Activated CD4-positive, alpha-beta T cell treated with anti-CD3 and anti-CD28 coated beads, Interleukin-2, amount 50 U/mL, for 48 hours (primary cell): Measurements from ENCODE around the gene EFEMP2.

Experiments
- DNase-seq, 2 experiments: peaks; one replicate each; pipeline ENCODE4 v3.0.0-alpha.2; 2020

The EFEMP2 gene

DNA sequence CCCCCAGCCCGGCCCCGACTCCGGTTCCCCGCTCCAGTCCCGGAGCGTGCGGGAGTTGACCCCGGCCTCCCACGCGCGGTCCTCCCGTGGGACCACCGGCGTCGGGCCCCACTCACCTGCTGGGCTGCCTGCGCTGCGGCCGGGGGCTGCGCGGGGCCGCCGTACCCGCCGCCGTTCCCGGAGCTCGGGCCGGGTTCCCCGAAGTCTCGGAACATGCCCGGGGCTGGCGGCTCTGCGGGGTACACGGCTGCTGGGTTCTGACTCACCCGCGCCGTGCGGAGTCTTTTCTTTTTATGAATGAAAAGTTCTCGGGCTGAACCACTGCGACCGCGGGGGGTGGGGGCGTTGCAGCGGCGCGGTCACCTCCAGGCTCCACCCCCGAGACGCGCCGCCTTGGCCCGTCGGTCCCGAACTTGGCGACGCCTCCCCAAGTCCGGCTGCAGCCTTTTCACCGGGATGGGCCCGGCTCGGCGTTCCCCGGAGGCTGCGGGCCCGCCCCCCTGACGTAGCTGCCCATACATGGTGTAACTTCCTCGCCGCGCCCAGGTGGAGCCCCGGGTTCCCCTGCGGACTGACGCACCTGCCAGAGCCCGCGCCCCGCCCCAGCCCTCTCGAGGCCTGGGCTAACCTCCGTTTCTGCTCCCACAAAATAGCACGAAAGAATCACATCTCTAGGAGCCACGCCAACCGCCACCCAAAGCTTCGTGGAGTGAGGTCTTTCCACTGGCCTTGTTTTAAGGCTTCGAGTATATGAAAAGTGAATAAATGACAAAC lies 27.7 kb upstream of the EFEMP2 start, which contains the start of gene FOSL1:
TSS of gene FOSL1 (minus strand) at position 264 of the 774 bp plus-strand sequence. CDS start at position 215, 49 bp downstream.
- DNase-seq, result peak; percentile 96 to 97

DNA sequence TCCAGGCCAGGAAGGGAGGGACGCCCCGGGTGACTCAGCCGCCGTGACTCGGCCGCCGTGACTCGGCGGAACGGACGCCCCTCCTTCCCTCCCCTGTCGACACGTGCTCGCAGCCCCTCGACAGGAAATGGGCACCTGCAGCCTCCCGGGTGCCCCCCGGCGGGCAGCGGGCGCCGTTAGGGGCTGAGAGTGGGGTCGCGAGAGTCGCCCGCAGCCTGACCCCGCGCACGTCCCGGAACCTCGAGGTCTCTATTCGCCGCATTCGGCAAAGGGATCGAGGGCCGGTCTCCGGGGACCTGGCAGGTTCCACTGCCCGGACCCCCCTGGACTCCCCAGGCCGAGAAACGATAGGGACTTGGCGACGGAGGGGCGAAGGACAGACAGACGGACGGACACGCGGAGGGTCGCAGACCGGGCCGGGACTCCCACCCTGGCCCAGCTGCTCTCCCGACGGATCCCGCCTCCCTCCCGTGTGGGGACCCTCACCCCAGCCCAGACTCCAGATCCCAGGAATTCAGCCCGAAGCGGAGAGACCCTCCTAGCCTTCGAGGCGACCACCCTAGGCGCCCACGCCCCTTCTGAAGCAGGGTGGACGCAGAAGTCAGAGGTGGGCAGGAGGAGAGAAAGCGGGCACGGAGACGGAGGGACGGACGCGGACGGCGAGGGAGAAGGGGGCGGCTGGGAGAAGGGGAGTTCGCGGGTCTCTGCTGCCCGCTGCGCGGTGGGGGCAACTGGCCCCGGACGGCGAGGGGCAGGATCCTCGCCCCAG lies 26.9 kb upstream of the EFEMP2 start:
- DNase-seq, result peak; percentile 80 to 86

DNA sequence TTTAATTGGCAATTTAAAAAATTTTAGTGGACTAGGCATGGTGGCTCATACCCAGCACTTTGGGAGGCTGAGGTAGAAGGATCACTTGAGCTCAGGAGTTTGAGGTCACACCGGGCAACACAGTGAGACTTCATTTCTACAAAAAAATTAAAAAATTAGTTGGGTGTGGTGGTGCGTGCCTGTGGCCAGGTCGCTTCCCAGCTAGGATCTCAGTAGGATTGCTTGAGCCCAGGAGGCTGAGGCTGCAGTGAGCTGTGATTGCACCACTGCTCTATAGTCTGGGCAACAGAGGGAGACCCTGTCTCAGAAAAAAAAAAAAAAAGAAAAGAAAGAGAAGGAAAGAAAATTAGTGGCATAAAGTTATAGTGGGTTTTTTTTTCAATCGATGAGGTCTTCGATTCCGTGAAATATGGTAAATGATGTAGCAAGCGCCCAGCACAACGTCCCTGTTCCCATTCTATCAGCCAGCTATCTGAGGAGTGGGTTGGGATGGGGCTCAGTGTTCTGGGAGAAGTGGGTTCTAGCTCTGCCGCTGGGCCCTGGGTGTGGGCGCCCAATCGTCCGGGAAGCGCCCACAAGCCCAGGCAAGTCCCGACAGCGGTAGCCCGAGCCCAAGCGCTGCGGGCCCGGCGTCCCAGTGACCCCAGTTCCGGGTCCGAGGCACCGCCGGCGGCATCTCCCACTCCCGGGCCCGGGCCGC lies 26.2 kb upstream of the EFEMP2 start:
- no peak for DNase-seq

DNA sequence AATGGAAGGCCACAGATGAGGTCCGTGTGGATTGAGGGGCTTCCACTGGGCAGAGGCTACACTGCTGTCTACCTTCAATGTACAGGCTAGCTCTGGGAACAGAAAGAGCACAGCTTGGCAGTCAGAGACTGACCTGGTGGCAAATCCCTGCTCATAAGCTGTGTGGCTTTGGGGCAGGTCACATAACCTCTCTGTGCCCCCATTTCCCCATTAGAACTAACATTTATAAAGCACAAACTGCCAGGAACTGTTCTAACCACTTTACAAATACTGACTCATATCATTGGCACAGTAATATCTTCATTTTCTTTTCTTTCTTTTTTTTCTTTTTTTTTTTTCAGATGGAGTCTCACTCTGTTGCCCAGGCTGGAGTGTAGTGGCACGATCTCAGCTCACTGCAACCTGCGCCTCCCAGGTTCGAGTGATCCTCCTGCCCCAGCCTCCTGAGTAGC lies 24.4 kb upstream of the EFEMP2 start:
- DNase-seq, result no peak

DNA sequence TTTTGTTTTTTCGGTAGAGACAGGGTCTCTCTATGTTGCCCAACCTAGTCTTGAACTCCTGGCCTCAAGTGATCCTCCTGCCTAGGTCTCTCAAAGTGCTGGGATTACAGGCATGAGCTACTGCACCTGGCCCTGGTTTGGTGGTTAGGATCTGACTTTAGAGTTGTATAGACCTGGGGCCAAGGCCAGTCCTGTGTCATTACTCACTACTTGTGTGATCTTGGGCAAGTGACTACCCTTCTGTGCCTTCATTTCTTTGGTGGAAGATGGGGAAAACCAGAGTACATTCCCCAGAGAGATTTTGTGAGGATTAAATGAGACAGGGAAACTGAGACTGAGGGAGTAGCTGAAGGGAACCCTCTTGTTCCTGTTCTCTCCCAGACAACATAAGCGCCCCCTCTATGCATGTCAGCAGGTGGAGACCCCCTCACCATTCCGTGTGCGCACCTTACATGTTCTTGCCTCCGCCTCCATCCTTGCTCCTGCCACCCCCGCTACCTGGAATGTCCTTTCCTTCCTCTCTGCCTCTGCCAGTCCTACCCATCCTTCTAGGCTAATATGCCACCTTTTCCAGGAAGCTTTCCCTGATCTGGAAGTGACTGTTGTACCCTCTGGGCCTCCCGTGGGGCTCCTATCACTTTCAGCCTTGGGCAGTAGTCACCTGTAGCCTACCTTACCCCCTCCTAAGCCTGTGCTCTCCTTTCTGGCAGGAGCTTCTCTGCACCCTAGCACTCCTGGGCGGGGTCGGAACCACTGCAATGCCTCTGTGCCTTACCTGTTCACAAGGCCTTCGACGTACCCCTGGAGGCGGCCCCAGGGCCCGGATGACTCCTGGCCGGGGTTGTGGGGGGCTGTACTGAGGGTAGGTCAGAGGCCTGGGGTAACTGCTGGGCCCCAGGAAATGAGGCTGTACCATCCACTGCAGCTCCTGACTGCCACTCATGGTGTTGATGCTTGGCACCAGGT lies 23.7 kb upstream of the EFEMP2 start:
- DNase-seq, result no peak

DNA sequence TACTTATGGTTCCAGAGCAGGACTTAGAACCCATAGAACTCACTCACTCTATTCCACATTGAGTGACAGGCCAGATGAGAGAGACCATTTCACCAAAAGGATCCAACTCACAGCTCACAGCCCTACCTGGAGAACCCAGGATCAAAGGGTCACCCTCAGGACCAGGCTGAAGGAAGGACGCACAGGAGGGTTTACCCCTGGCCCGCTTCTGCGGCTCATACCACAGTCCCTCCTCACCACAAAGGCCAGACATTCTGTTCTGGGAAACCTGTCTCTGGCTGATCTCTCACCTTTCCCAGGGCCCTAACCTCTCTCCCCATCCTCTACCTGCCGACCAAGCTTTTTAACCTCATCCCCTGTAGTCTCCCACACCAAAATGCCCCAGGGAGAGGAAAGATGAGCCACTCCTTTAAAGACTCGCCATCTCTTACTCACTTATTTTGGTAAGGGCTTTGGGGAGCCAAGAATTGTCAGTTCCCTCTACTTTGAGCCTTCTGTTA lies 22.9 kb upstream of the EFEMP2 start:
- DNase-seq, result no peak

DNA sequence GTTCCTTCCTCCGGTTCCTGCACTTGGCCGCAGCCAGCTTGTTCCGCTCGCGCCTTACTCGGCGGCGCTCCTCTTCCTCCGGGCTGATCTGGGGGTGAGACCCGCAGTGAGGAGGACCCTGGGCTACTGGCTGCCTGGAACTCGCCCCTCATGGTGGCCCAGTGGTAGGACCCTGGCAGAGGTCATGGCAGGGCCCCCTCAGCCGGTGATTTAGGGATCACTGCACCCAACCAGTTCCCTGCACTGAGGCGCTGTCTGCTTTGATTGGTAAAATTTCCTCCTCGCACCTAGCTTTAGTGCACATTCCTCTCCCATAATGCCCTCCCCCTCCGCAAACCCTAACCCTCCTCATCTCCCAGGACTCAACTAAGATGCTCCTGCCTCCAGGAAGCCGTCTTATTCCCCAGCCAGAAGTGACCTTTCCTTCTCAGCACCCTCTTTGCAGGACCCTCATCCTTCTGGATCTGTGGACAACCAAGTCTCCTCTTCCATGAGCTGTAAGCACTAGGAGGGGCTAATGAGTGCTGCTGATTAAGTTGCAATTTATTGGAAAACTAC lies 21.5 kb upstream of the EFEMP2 start:
- DNase-seq, result peak; percentile 45 to 52

DNA sequence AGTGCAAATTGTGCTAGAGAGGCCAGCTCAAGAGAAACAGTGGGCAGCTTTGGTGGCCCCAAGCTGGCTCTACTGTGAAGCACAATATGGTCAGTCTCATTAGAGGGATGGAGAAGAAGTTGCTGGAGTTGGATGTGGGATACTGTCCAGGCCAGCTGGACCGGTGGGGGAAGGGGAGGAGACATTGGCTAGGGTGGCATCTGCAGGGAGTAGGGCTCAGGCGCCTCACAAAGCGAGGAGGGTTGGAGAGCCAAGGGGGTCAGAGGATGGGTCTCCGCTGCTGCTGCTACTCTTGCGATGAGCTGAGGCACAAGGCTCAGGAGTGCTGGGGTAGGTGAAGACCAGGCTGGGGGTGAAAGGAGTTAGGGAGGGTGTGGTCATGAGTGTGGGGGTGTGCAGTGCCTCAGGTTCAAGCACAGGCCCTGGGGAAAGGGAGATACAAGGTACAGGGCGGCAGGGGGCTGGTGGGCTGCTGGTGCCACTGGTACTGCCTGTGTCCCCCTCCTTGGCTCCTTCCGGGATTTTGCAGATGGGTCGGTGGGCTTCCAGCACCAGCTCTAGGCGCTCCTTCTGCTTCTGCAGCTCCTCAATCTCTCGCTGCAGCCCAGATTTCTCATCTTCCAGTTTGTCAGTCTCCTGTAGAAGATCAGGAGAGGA lies 20.2 kb upstream of the EFEMP2 start:
- DNase-seq, result no peak

DNA sequence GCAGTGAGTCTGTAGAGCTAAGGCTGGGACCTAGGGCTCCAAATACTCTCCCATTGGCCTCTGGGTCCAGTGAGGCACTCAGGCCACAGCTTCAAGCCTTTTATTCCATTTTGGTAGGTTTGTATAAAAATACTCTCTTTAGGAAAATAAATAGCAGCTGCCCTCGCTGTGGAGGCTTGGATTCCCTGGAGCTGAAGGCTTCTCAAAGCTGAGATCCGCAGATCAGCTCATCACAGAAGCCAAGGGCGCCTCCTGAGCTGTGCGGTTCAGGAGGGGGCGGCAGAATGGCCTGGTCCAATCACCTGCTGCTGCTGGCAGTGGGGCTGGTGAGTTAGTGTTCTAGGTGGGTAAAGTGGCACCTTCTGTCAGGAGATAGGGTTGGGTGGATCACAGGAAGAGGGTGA lies 19.5 kb upstream of the EFEMP2 start:
- DNase-seq, result peak; percentile 53 to 59

DNA sequence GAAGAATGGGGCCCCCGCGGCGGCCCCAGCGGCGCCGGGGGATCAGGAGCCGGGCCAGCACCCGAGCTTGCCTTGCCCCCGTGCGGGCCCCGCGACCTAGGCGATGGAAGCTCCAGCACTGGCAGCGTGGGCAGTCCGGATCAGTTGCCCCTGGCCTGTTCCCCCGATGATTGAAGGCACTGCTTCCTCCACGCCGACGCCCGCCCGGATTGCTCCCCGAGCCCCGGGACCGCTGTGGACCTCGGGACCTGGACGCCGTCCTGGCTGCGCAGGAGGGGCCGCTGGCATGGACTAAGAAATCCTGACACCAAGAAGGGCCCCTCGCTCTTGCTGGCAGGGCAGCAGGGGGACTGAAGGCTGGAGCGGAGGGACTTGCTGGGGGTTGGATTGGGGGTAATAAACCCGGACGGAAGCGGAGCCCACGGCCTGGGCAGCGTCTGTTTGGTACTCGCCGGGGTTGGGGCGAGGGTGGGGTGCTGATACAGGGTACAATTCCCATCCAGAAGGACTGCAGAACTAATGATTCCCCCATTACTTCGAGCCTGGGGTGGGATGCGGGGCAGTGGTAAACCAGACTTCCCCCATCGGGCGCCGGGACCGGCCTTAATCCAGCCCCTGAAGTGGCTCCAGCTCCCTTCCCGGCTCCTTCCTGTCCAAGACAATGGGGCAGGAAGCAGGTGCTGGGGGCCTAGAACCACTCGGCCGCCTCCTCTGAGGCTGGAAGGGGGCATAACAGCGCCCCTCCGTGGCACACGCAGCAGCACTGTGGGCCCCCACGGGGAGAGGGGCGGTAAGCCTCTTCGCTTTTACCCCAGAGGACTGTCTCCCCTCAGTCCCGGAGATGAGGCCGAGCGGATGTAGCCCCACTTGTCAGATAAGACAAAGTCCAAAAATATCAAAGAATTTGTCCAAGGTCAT lies 18.9 kb upstream of the EFEMP2 start:
- peak; percentile 52 to 57 for DNase-seq

DNA sequence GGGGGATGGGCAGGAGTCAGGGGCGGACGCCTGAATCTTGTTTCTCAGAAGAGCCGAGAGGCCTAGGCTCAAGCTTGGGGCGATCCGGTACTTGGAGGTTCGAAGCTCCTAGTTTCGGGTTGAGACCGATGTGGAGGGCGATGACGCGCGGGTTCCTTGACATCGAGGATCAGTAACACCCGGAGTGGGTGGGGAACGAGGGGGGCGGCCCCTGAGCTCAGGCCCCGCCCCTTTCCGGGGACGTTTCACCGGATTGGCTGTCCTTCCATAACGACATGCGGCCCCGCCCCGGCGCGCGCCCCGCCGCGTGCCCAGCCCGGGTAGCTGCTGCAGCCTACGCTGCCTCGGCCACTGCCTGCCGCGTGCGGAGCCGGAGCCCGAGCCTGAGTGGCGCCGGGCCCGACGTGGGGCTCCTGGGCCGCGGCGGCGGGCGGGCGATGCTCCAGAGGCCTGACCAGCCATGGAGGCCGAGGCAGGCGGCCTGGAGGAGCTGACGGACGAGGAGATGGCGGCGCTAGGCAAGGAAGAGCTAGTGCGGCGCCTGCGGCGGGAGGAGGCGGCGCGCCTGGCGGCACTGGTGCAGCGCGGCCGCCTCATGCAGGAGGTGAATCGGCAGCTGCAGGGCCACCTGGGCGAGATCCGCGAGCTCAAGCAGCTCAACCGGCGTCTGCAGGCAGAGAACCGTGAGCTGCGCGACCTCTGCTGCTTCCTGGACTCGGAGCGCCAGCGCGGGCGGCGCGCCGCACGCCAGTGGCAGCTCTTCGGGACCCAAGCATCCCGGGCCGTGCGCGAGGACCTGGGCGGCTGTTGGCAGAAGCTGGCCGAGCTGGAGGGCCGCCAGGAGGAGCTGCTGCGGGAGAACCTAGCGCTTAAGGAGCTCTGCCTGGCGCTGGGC lies 18.0 kb upstream of the EFEMP2 start, which contains the start of gene CCDC85B:
TSS of gene CCDC85B (plus strand) at position 350 of the 895 bp plus-strand sequence. CDS start at position 461, 111 bp downstream.
- peak; percentile 99 for DNase-seq

DNA sequence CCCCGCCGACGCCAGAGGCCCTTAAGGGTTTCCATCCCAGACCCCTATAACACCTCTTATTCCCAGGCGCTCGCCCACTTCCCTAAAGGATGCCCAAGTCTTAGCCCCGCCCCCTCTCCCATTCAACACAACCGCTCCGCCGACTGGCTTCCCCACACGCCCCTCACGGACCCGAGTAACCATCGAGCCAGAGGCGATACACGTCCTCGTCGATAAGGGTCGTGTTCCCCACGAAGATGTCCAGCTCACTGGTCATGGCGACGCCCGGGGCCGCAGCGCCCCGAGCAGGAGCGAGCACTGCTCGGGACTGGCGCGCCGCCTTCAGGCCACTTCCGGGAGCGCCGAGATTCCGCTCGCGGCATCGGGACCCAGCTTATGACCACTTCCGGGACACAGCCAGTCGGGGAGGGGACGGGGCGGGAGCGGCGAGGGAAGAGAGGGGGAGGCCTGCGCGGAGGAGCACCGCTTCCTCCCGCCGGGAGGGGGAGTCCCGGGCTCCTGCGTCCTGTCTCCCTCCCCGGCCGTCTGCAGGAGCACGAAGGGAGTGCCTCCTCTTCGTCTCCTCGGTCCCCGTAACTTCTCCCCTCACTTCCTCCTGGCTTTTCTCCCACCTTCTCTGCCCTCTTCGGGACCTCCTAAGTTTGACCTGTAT lies 15.7 kb upstream of the EFEMP2 start, which contains the start of gene FIBP:
TSS of gene FIBP (minus strand) at position 309 of the 652 bp plus-strand sequence. CDS start at position 256, 53 bp downstream.
- peak; percentile 97 to 98 for DNase-seq

DNA sequence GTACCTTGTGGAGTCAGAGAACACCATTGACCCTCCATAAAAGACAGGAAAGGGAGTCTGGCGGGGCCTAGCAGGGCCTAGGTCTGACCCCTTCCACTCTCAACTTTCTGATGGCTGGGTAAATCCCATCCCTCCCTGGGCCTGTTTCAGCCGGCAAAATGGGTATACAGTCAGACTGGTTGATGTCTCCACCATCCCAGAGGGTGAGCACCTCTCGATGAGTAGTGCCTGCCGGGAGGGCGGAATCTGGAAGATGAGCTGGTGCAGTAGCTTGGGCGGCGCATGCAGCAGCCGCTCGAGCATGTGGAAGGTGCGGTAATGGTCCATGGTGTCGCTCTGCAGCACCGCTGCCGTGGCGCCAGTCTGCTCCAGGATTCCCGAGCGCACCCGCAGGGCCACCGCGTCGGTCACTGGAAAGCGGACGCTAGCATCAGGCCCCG lies 15.1 kb upstream of the EFEMP2 start:
- no peak for DNase-seq

DNA sequence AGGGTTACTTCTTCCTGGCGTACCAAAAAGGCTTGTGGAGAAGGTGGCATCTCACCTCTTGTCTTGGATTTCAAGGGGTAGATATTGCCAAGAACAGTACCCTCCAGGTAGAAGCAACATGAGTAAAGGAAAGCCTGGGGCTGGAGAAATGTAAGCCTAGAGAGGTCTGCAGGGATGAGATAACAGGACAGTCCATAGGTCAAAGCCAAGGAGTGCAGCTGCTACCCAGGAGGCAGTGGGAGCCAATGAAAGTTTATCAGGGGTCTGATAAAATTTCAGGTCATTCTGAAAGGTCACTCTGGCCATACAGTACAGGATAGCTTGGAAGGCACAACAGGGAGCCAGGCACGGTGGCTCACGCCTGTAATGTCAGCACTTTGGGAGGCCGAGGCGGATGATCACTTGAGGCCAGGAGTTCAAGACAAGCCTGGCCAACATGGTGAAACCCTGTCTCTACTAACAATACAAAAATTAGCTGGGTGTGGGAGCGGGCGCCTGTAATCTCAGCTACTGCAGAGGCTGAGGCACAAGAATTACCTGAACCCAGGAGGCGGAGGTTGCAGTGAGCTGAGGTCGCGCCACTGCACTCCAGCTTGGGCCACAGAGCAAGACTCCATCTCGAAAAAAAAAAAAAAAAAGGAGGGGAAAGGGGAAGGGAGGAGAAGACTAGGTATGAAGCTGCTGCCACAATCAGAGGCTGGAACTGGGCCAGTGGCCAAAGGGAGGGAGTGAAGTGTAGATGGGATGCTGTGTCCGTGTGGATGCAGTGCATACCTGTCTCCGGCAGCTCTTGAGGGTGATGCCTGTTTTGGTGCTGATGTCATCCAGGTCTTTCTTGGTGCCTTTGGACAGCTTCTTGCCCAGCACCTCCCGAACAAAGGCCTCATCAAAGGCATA lies 14.5 kb upstream of the EFEMP2 start:
- DNase-seq, result no peak

DNA sequence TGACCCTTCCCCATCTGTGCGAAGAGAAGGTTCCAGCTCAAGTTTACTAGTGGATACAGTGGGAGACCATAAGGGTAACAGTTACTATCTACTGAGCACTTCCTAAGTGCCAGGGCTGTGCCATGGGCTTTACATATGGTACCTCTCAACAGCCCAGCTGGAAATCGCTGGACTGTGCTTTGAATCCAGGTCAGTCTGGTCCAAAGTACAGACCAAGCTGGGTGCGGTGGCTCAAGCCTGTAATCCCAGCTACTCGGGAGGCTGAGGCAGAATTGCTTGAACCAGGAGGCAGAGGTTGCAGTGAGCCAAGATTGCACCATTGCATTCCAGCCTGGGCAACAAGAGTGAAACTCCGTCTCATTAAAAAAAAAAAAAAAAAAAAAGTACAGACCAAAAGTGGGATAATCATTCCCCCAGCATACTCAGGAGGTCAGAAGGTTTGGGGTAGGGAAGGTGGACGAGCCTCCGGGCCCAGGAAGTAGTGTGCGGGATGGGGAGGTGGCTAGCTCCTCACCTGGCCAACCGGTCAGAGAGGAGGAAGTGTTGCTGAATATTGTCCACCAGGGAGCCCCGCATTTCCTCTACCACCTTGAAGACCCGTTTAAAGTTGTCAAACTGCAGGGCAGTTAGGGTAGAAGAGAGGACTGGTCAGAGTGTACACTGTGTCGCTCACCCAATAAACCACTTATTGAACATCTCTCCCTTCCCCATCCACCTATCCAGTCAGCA lies 13.4 kb upstream of the EFEMP2 start:
- no peak for DNase-seq

DNA sequence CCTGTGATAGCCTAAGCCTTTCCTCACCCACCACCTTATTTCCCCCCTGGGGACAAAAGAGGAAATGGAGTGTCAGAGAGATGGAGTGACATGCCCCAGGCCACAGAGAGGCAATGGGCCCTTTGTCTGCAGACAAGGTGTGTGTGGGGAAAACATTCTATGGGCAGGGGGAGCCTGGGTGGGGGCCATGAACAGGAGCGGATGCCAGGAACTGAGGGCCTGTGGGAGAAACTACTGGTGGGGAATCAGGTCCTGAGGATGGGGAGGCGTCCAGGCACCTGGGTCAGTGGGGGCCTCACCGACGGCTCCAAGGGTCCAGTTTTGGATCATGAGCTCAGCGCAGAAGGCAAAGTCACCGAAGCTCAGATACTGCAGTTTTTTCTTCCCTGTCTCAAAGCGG lies 12.6 kb upstream of the EFEMP2 start:
- DNase-seq, result no peak
